Liver (tissue), 9 donors: ENCODE data around the gene CNR1. TPM values are rescaled to one million over a fixed set of nuclear protein-coding genes. Genes with fewer than 3 reads are reported as not detected.

Source experiments
- DNase-seq: peaks from one replicate; pipeline ENCODE4 v3.0.0-alpha.2; 2017; ENCODE audit warnings: low spot score
- H3K27ac ChIP-seq, 2 donors: one replicate each; pipeline ENCODE4 v1.7.0; 2013; ENCODE audit warnings: inconsistent platforms in 2 of 2, low read length in 2 of 2, control low read depth in 1 of 2, low read depth in 1 of 2, mild to moderate bottlenecking in 1 of 2
- H3K27me3 ChIP-seq, 4 donors: one replicate each; pipeline versions ENCODE4 v1.6.1 to v1.7.0; 2013; ENCODE audit warnings: low read length in 3 of 4, inconsistent platforms in 1 of 4, mild to moderate bottlenecking in 1 of 4, moderate library complexity in 1 of 4; ENCODE audit not compliant: control insufficient read depth in 4 of 4, insufficient read depth in 4 of 4
- H3K36me3 ChIP-seq, 4 donors: one replicate each; pipeline versions ENCODE4 v1.6.1 to v1.7.0; 2013; ENCODE audit warnings: low read length in 3 of 4, mild to moderate bottlenecking in 3 of 4, low read depth in 1 of 4, moderate library complexity in 1 of 4; ENCODE audit not compliant: control insufficient read depth in 4 of 4, insufficient read depth in 3 of 4
- H3K4me1 ChIP-seq, 4 donors: one replicate each; pipeline versions ENCODE4 v1.6.1 to v1.7.0; 2013; ENCODE audit warnings: low read length in 3 of 4, mild to moderate bottlenecking in 3 of 4, moderate library complexity in 1 of 4; ENCODE audit not compliant: control insufficient read depth in 4 of 4, insufficient read depth in 4 of 4
- H3K4me3 ChIP-seq, 3 donors: one replicate each; pipeline versions ENCODE4 v1.6.1 to v1.7.0; 2013; ENCODE audit warnings: low read length in 3 of 3, control low read depth in 1 of 3, low read depth in 1 of 3, mild to moderate bottlenecking in 1 of 3
- H3K9ac ChIP-seq, 2 donors: one replicate each; pipeline ENCODE4 v1.7.0; 2013; ENCODE audit warnings: low read length in 2 of 2, mild to moderate bottlenecking in 2 of 2, moderate library complexity in 2 of 2, control low read depth in 1 of 2, low read depth in 1 of 2
- H3K9me3 ChIP-seq, 4 donors: one replicate each; pipeline versions ENCODE4 v1.6.1 to v1.7.0; 2013; ENCODE audit warnings: low read length in 3 of 4; ENCODE audit not compliant: control insufficient read depth in 4 of 4
- EGR1 ChIP-seq, 2 donors: IDR thresholded peaks; 2 replicates each; pipeline ENCODE4 v1.6.1; 2016 to 2018; ENCODE audit warnings: antibody characterized with exemption in 2 of 2, low read depth in 2 of 2
- FOXA2 ChIP-seq: IDR thresholded peaks from 2 replicates; pipeline ENCODE4 v1.6.1; 2016; ENCODE audit warnings: antibody characterized with exemption
- HNF4A ChIP-seq, 2 donors: conservative IDR thresholded peaks; 2 replicates each; pipeline ENCODE4 v1.6.1; 2016; ENCODE audit warnings: antibody characterized with exemption in 2 of 2, mild to moderate bottlenecking in 2 of 2
- HNF4G ChIP-seq: IDR thresholded peaks from 2 replicates; pipeline ENCODE4 v1.6.1; 2016; ENCODE audit warnings: antibody characterized with exemption
- JUND ChIP-seq, 2 donors: IDR thresholded peaks; 2 replicates each; pipeline ENCODE4 v1.6.1; 2016; ENCODE audit warnings: antibody characterized with exemption in 2 of 2
- MAX ChIP-seq: IDR thresholded peaks from 2 replicates; pipeline ENCODE4 v1.6.1; 2016; ENCODE audit warnings: antibody characterized with exemption
- RAD21 ChIP-seq, 2 donors: IDR thresholded peaks; 2 replicates each; pipeline ENCODE4 v1.6.1; 2016; ENCODE audit warnings: antibody characterized with exemption in 2 of 2, mild to moderate bottlenecking in 2 of 2
- REST ChIP-seq: IDR thresholded peaks from 2 replicates; pipeline ENCODE4 v1.6.1; 2016; ENCODE audit warnings: antibody characterized with exemption, mild to moderate bottlenecking
- RXRA ChIP-seq, 2 donors: IDR thresholded peaks; 2 replicates each; pipeline ENCODE4 v1.6.1; 2017 to 2018; ENCODE audit warnings: antibody characterized with exemption in 2 of 2, mild to moderate bottlenecking in 1 of 2
- SP1 ChIP-seq: IDR thresholded peaks from 2 replicates; pipeline ENCODE4 v1.6.1; 2018; ENCODE audit warnings: antibody characterized with exemption, mild to moderate bottlenecking
- TAF1 ChIP-seq: conservative IDR thresholded peaks from 2 replicates; pipeline ENCODE4 v1.6.1; 2016; ENCODE audit warnings: antibody characterized with exemption, mild to moderate bottlenecking
- YY1 ChIP-seq: IDR thresholded peaks from 2 replicates; pipeline ENCODE4 v1.6.1; 2016; ENCODE audit warnings: antibody characterized with exemption, mild to moderate bottlenecking
- ZBTB33 ChIP-seq: IDR thresholded peaks from 2 replicates; pipeline ENCODE4 v1.6.1; 2016; ENCODE audit warnings: antibody characterized with exemption
- WGBS: extraction: QIAGEN DNeasy Blood & Tissue Kit; methylation state at CpG from one replicate; pipeline ENCODE4 v1.1.7; 2013; 5-methylcytosine and 5-hydroxymethylcytosine counted together
- polyA plus RNA-seq, 2 donors: library from polyadenylated mRNA; stranded (reverse) in 1 of 2; unstranded in 1 of 2; fragments of 200-250 nt in 1 of 2; fragments of >200 nt in 1 of 2; fragmentation: Nextera tagmentation in 1 of 2; extraction: Ambion mirVana in 1 of 2; gene quantifications; one replicate each; pipeline versions ENCODE4 v1.2.1 to v1.2.3, GENCODE V29; 2013 to 2015
- total RNA-seq, 2 donors: library from RNA; depleted of rRNA; stranded (reverse); fragments of >200 nt; gene quantifications; one replicate each; pipeline ENCODE4 v1.2.3, GENCODE V29; 2014
- donor health status: healthy.
- donor health status: healthy.
- donor health status: healthy.
- donor health status: healthy.
- donor health status: healthy.

CNR1 gene
- total and polyA plus RNA-seq, 4 donors: 0.04 to 0.67 (median 0.13) TPM

GRCh38 chr6:88124925-88125557, 41.1 kb downstream of the CNR1 start:
- no peak for DNase-seq
- no peak overlapping the region for H3K9ac ChIP-seq
- H3K36me3 ChIP-seq: no peaks in the 10 kb centered on the region
- H3K4me3 ChIP-seq: no peak overlapping the region
- H3K4me1 ChIP-seq: no peaks in the 10 kb centered on the region
- H3K27ac ChIP-seq: no peak overlapping the region
- 82% methylated on average over 3 of the region's 3 CpGs for WGBS
- peaks cover 0 to 18% (median 5%) of the 10 kb centered on the region in 4 donors for H3K9me3 ChIP-seq
- H3K27me3 ChIP-seq: peaks cover 0 to 2% (median 0%) of the 10 kb centered on the region in 4 donors
- TF ChIP-seq EGR1 (IDR thresholded peaks at IDR 0.05; ENCODE audit: low read depth in 2 of 2): no peak
- TF ChIP-seq FOXA2: no peak
- TF ChIP-seq YY1: no peak
- TF ChIP-seq HNF4A (conservative IDR thresholded peaks at IDR 0.05): no peak

- Histone ChIP-seq H3K9me3 (peaks cover 0 to 17% (median 5%) of the 10 kb centered on the region in 4 donors), H3K27ac (no peak overlapping the region), H3K9ac (no peak overlapping the region), H3K27me3 (peaks cover 0 to 2% (median 0%) of the 10 kb centered on the region in 4 donors), H3K36me3 (no peaks in the 10 kb centered on the region), H3K4me1 (no peaks in the 10 kb centered on the region), H3K4me3 (no peak overlapping the region)
- TF ChIP-seq RAD21 (IDR thresholded peaks at IDR 0.05) (no peak), REST (no peak), EGR1 (IDR thresholded peaks at IDR 0.05; ENCODE audit: low read depth in 2 of 2) (no peak), RXRA (IDR thresholded peaks at IDR 0.05) (no peak), HNF4A (conservative IDR thresholded peaks at IDR 0.05) (no peak), SP1 (no peak), MAX (no peak), ZBTB33 (no peak), JUND (IDR thresholded peaks at IDR 0.05) (no peak), HNF4G (no peak), YY1 (no peak), TAF1 (no peak)
- WGBS: 63% methylated on average over 1 of the region's 1 CpG
- DNase-seq: no peak
These were observed 45.5 kb downstream of the CNR1 start for GRCh38 chr6:88120635-88121034.
